HG03045 (cell line): ENCODE results near the gene C2orf68.
A peak's percentile ranks its signal among the peaks of the same experiment; 100 is the strongest.
"Not testable (repeated sequence)": the region's sequence is repeated elsewhere in the genome, so short reads cannot be mapped to it uniquely, and the experiment has no call there.

Experiments used
- ATAC-seq: cut with Tn5 transposase; IDR thresholded peaks from one replicate; pipeline ENCODE4 v1.9.1; 2021; ENCODE audit warnings: mild to moderate bottlenecking, moderate library complexity; ENCODE audit not compliant: unreplicated experiment

The C2orf68 gene

GRCh38 chr2:85611705-85612587 lies at the start of gene C2orf68:
C2orf68 (minus strand) TSS chr2:85612066; CDS start chr2:85611984, 82 bp downstream.
- peak; percentile 79 for ATAC-seq

- ATAC-seq, result no peak
These were observed 49.4 kb upstream of the C2orf68 start for GRCh38 chr2:85661139-85661858.

GRCh38 chr2:85660725-85661124 lies 48.9 kb upstream of the C2orf68 start:
- ATAC-seq, result no peak

- ATAC-seq, result not testable (repeated sequence)
These were observed 48.4 kb upstream of the C2orf68 start for GRCh38 chr2:85660301-85660700.

GRCh38 chr2:85659324-85659981 lies 47.6 kb upstream of the C2orf68 start:
- no peak for ATAC-seq

- not testable (repeated sequence) for ATAC-seq
These were observed 45.5 kb upstream of the C2orf68 start for GRCh38 chr2:85657399-85657798.

GRCh38 chr2:85656468-85656867 lies 44.6 kb upstream of the C2orf68 start:
- no peak for ATAC-seq

GRCh38 chr2:85655961-85656417 lies 44.1 kb upstream of the C2orf68 start:
- no peak for ATAC-seq

- no peak for ATAC-seq
These were observed 42.1 kb upstream of the C2orf68 start for GRCh38 chr2:85653996-85654395.

GRCh38 chr2:85652056-85652455 lies 40.2 kb upstream of the C2orf68 start:
- no peak for ATAC-seq

GRCh38 chr2:85651097-85651496 lies 39.2 kb upstream of the C2orf68 start:
- ATAC-seq, result no peak

GRCh38 chr2:85650456-85650855 lies 38.6 kb upstream of the C2orf68 start:
- no peak for ATAC-seq

GRCh38 chr2:85649201-85650190 lies 37.6 kb upstream of the C2orf68 start:
- no peak for ATAC-seq

GRCh38 chr2:85648619-85649018 lies 36.8 kb upstream of the C2orf68 start:
- no peak for ATAC-seq

- ATAC-seq, result no peak
These were observed 36.1 kb upstream of the C2orf68 start for GRCh38 chr2:85647823-85648526.

- ATAC-seq, result no peak
These were observed 34.3 kb upstream of the C2orf68 start for GRCh38 chr2:85646166-85646565.

GRCh38 chr2:85644909-85645308 lies 33.0 kb upstream of the C2orf68 start:
- no peak for ATAC-seq

GRCh38 chr2:85642725-85643124 lies 30.9 kb upstream of the C2orf68 start:
- ATAC-seq, result peak; percentile 55

- ATAC-seq, result no peak
These were observed 23.8 kb upstream of the C2orf68 start for GRCh38 chr2:85635636-85636035.

GRCh38 chr2:85635011-85635410 lies 23.1 kb upstream of the C2orf68 start:
- ATAC-seq, result no peak
